Activated naive CD8-positive, alpha-beta T cell treated with anti-CD3 and anti-CD28 coated beads, Interleukin-2, amount 10 ng/mL, durations not matched to agents 7 days and 5 days (primary cell): ENCODE results near the gene FARS2. TPM values are rescaled to one million over a fixed set of nuclear protein-coding genes. Genes with fewer than 3 reads are reported as not detected.

ENCODE experiments used
- ATAC-seq: fragments of 150-1000 bp; cut with Tn5 transposase; one replicate; pipeline ENCODE4 v1.10.0; 2021; ENCODE audit warnings: low read depth, moderate library complexity
- POLR2A ChIA-PET: fragments of 350-600 bp; sonication (Branson Sonifier 250); formaldehyde crosslinking; loops from one replicate; lab custom pipeline; 2021; ENCODE audit warnings: antibody characterized with exemption; lab: Charles Lee
- DNase-seq: peaks from one replicate; pipeline ENCODE4 v3.0.0; 2021
- H3K27ac Mint-ChIP-seq: one replicate; pipeline ENCODE4 v1.8.0; 2022; ENCODE audit warnings: mild to moderate bottlenecking, mixed read lengths
- H3K27me3 Mint-ChIP-seq: one replicate; pipeline ENCODE4 v1.8.0; 2022; ENCODE audit warnings: mild to moderate bottlenecking, moderate library complexity, mixed read lengths
- H3K36me3 Mint-ChIP-seq: one replicate; pipeline ENCODE4 v1.8.0; 2021; ENCODE audit warnings: mild to moderate bottlenecking, mixed read lengths
- H3K4me1 Mint-ChIP-seq: one replicate; pipeline ENCODE4 v1.8.0; 2021; ENCODE audit warnings: mixed read lengths
- H3K4me3 Mint-ChIP-seq: one replicate; pipeline ENCODE4 v1.8.0; 2022; ENCODE audit warnings: mild to moderate bottlenecking, moderate library complexity, mixed read lengths
- H3K9me3 Mint-ChIP-seq: one replicate; pipeline ENCODE4 v1.8.0; 2021; ENCODE audit warnings: mixed read lengths
- total RNA-seq, 2 experiments: library from RNA; stranded (reverse); gene quantifications; one replicate each; pipeline ENCODE4 v1.2.3, GENCODE V29; 2021

The FARS2 gene
- total RNA-seq, 2 experiments from 2014 or later = 15.5 to 18.4 TPM

- Mint-ChIP-seq H3K4me1 (peaks cover 5% of the 10 kb centered on the region), H3K27ac (no peak overlapping the region), H3K27me3 (no peaks in the 10 kb centered on the region), H3K36me3 (peaks cover 7% of the 10 kb centered on the region), H3K4me3 (no peak overlapping the region), H3K9me3 (no peaks in the 10 kb centered on the region)
- ATAC-seq (no peak), DNase-seq (no peak)
- POLR2A ChIA-PET = no interaction called here
Measured at GRCh38 chr6:5423251-5423650, 161.9 kb downstream of the FARS2 start.

DNA sequence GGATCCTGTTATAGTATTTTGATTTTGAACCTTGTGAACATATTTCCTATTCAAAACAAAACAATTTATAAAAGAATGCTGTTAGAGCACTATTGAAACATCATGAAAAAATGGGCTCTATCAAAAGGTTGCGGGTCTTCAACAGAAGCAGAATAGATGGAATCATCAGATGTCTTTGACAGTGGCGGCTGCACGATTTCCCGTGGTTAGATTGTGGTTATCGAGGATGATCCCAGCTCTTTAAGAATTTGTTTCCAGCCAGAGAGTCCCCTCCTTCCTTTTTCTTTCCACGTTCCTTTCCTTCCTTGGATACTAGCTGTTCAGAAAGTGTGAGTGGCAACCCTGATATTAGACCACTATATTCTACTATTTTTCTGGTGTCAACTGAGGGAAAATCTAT lies 163.4 kb downstream of the FARS2 start:
- no peak for ATAC-seq
- POLR2A ChIA-PET = no interaction called here
- H3K4me3 Mint-ChIP-seq = no peak overlapping the region
- H3K4me1 Mint-ChIP-seq = peaks cover 5% of the 10 kb centered on the region
- no peaks in the 10 kb centered on the region for H3K27me3 Mint-ChIP-seq
- no peaks in the 10 kb centered on the region for H3K9me3 Mint-ChIP-seq
- peaks cover 7% of the 10 kb centered on the region for H3K36me3 Mint-ChIP-seq
- DNase-seq = no peak
- H3K27ac Mint-ChIP-seq = no peak overlapping the region

- peaks cover 5% of the 10 kb centered on the region for H3K4me1 Mint-ChIP-seq
Measured at GRCh38 chr6:5425267-5425666, 164.0 kb downstream of the FARS2 start.

GRCh38 chr6:5425797-5426196 lies 164.5 kb downstream of the FARS2 start:
- H3K27ac Mint-ChIP-seq = no peak overlapping the region
- no peaks in the 10 kb centered on the region for H3K27me3 Mint-ChIP-seq
- no peaks in the 10 kb centered on the region for H3K9me3 Mint-ChIP-seq
- peaks cover 5% of the 10 kb centered on the region for H3K4me1 Mint-ChIP-seq
- no peak for ATAC-seq
- H3K36me3 Mint-ChIP-seq = peaks cover 4% of the 10 kb centered on the region
- POLR2A ChIA-PET = no interaction called here
- H3K4me3 Mint-ChIP-seq = no peak overlapping the region
- DNase-seq = no peak

More at GRCh38 chr6:5425267-5425666, 164.0 kb downstream of the FARS2 start:
- DNase-seq (no peak), ATAC-seq (no peak)
- H3K4me3 Mint-ChIP-seq = no peak overlapping the region
- no peak overlapping the region for H3K27ac Mint-ChIP-seq
- POLR2A ChIA-PET = no interaction called here
- H3K9me3 Mint-ChIP-seq = no peaks in the 10 kb centered on the region
- no peaks in the 10 kb centered on the region for H3K27me3 Mint-ChIP-seq
- peaks cover 4% of the 10 kb centered on the region for H3K36me3 Mint-ChIP-seq

GRCh38 chr6:5427586-5427985 lies 166.3 kb downstream of the FARS2 start:
- H3K4me1 Mint-ChIP-seq = peaks cover 5% of the 10 kb centered on the region
- no peaks in the 10 kb centered on the region for H3K9me3 Mint-ChIP-seq
- H3K27me3 Mint-ChIP-seq = no peaks in the 10 kb centered on the region
- POLR2A ChIA-PET = no interaction called here
- ATAC-seq (no peak), DNase-seq (no peak)
- no peak overlapping the region for H3K27ac Mint-ChIP-seq
- peaks cover 1% of the 10 kb centered on the region for H3K36me3 Mint-ChIP-seq
- H3K4me3 Mint-ChIP-seq = peak overlapping the region; percentile 33

GRCh38 chr6:5433324-5433723 lies 172.0 kb downstream of the FARS2 start:
- no peaks in the 10 kb centered on the region for H3K27me3 Mint-ChIP-seq
- H3K4me1 Mint-ChIP-seq = no peaks in the 10 kb centered on the region
- no peak overlapping the region for H3K4me3 Mint-ChIP-seq
- POLR2A ChIA-PET = no interaction called here
- DNase-seq (no peak), ATAC-seq (no peak)
- no peak overlapping the region for H3K27ac Mint-ChIP-seq
- H3K9me3 Mint-ChIP-seq = peaks cover 3% of the 10 kb centered on the region
- H3K36me3 Mint-ChIP-seq = peaks cover 19% of the 10 kb centered on the region

- POLR2A ChIA-PET = no interaction called here
Measured at GRCh38 chr6:5435449-5435848, 174.1 kb downstream of the FARS2 start.

GRCh38 chr6:5438922-5439584 lies 177.7 kb downstream of the FARS2 start:
- DNase-seq (no peak), ATAC-seq (no peak)
- H3K27me3 Mint-ChIP-seq = no peaks in the 10 kb centered on the region
- peaks cover 3% of the 10 kb centered on the region for H3K9me3 Mint-ChIP-seq
- peaks cover 17% of the 10 kb centered on the region for H3K36me3 Mint-ChIP-seq
- H3K4me3 Mint-ChIP-seq = no peak overlapping the region
- POLR2A ChIA-PET = no interaction called here
- H3K4me1 Mint-ChIP-seq = peaks cover 2% of the 10 kb centered on the region
- H3K27ac Mint-ChIP-seq = no peak overlapping the region

More at GRCh38 chr6:5435449-5435848, 174.1 kb downstream of the FARS2 start:
- H3K4me3 Mint-ChIP-seq = no peak overlapping the region
- H3K9me3 Mint-ChIP-seq = peaks cover 3% of the 10 kb centered on the region
- peaks cover 2% of the 10 kb centered on the region for H3K4me1 Mint-ChIP-seq
- peaks cover 21% of the 10 kb centered on the region for H3K36me3 Mint-ChIP-seq
- ATAC-seq = no peak
- H3K27ac Mint-ChIP-seq = no peak overlapping the region
- no peak for DNase-seq
- H3K27me3 Mint-ChIP-seq = no peaks in the 10 kb centered on the region

- Mint-ChIP-seq H3K36me3 (peaks cover 17% of the 10 kb centered on the region), H3K27me3 (no peaks in the 10 kb centered on the region), H3K9me3 (peaks cover 3% of the 10 kb centered on the region), H3K4me3 (no peak overlapping the region), H3K4me1 (peaks cover 2% of the 10 kb centered on the region), H3K27ac (no peak overlapping the region)
- POLR2A ChIA-PET = no interaction called here
- no peak for DNase-seq
- no peak for ATAC-seq
Measured at GRCh38 chr6:5439749-5440148, 178.4 kb downstream of the FARS2 start.

- peaks cover 6% of the 10 kb centered on the region for H3K36me3 Mint-ChIP-seq
- POLR2A ChIA-PET = no interaction called here
- H3K9me3 Mint-ChIP-seq = no peaks in the 10 kb centered on the region
- H3K4me3 Mint-ChIP-seq = no peak overlapping the region
- no peak overlapping the region for H3K27ac Mint-ChIP-seq
- DNase-seq (no peak), ATAC-seq (no peak)
- peaks cover 2% of the 10 kb centered on the region for H3K4me1 Mint-ChIP-seq
- no peaks in the 10 kb centered on the region for H3K27me3 Mint-ChIP-seq
Measured at GRCh38 chr6:5442319-5442718, 181.0 kb downstream of the FARS2 start.

DNA sequence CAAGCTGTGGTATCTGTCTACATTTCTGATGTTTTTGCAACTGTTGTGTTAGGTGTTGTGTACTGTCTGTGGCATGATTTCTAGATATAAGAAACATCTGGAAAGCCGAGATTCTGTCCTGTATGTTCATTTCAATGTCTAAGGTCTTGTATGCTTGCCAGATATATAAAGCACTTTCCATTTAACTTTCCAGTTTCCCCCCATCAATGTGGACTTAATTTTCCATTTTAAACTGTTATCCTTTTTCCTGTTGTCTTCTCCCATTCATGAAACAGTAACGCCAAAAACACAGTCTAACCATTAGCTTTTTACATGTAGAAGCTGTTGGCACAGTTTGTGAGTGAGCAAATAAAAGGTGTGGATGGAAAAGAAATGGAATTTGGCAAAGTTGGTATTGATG lies 181.6 kb downstream of the FARS2 start:
- no peak for DNase-seq
- Mint-ChIP-seq H3K27ac (no peak overlapping the region), H3K4me3 (no peak overlapping the region), H3K36me3 (peaks cover 3% of the 10 kb centered on the region), H3K4me1 (peaks cover 2% of the 10 kb centered on the region), H3K27me3 (no peaks in the 10 kb centered on the region), H3K9me3 (no peaks in the 10 kb centered on the region)
- no peak for ATAC-seq
- POLR2A ChIA-PET = no interaction called here

GRCh38 chr6:5443491-5443890 lies 182.2 kb downstream of the FARS2 start:
- no peak for ATAC-seq
- DNase-seq = no peak
- H3K4me1 Mint-ChIP-seq = peaks cover 2% of the 10 kb centered on the region
- no peaks in the 10 kb centered on the region for H3K27me3 Mint-ChIP-seq
- POLR2A ChIA-PET = no interaction called here
- no peaks in the 10 kb centered on the region for H3K9me3 Mint-ChIP-seq
- H3K36me3 Mint-ChIP-seq = peaks cover 3% of the 10 kb centered on the region
- no peak overlapping the region for H3K27ac Mint-ChIP-seq
- no peak overlapping the region for H3K4me3 Mint-ChIP-seq

DNA sequence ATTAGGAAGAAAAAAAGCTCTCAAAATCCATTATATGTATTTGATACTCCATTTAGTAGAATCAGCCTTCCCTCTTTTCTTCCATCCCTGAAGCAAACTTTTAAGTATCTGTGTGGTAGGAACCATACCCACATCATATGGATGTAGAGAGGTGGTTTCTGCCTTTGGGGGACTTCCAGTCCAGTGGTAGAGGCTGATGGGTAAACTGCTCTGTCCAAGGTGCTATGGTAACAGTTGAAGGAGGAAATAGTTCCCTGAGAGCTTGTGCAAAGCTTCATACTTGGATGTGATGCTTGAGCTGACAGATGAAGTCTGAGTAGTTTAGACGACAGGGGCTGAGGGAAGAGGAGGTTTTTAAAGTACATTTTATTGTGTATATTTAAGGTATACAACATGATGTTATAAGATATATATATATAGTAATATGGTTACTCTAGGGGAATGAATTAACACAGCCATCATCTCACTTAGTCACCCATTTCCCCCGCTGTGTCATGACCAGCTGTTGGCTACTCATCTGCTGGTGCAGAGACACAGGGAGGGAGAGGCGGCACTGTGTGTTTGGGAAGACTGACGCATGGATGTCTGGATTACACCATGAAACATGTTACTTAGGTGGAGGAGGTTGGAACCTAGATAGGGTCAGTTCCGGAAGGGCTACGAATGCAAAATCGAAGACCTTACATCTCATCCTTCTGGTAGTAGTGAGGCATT lies 185.2 kb downstream of the FARS2 start:
- DNase-seq (no peak), ATAC-seq (no peak)
- Mint-ChIP-seq H3K4me1 (no peaks in the 10 kb centered on the region), H3K4me3 (no peak overlapping the region), H3K27ac (no peak overlapping the region), H3K27me3 (no peaks in the 10 kb centered on the region), H3K36me3 (peaks cover 5% of the 10 kb centered on the region), H3K9me3 (no peaks in the 10 kb centered on the region)
- POLR2A ChIA-PET = interaction anchor here (0.6 kb wide), 1 partner anchor 156 kb away, joined by 5 read pairs; no protein-coding TSS in a partner anchor

DNA sequence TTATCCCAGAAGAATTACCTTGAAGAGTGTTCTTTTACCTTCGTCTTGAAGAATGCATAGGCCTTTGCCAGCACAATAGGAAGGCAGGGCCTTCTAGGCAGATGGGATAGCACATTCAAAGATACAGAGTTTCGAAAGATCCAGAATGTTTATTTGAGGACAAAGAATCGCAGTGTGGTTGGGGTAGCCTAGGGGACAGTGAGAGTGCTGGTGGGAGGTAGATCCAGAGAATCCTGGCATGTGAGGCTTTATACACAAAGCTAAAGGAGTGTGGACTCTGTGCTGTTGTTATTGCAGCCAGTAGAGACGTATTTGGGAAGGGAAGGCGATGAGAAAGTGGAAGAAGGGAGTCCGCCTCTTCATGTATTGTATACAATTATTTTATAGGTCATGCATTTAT lies 186.6 kb downstream of the FARS2 start:
- peaks cover 5% of the 10 kb centered on the region for H3K36me3 Mint-ChIP-seq
- H3K27ac Mint-ChIP-seq = no peak overlapping the region
- no peak overlapping the region for H3K4me3 Mint-ChIP-seq
- DNase-seq (no peak), ATAC-seq (no peak)
- no peaks in the 10 kb centered on the region for H3K9me3 Mint-ChIP-seq
- H3K27me3 Mint-ChIP-seq = no peaks in the 10 kb centered on the region
- H3K4me1 Mint-ChIP-seq = no peaks in the 10 kb centered on the region
- POLR2A ChIA-PET = no interaction called here
